AG10803 (cell line): Measurements from ENCODE around the gene SV2C.

Experiments
- DNase-seq: peaks from one replicate; pipeline ENCODE4 v3.0.0; 2010; ENCODE audit warnings: low read depth
- H3K4me3 ChIP-seq: 2 replicates; pipeline ENCODE4 v1.5.1; 2011; ENCODE audit warnings: mild to moderate bottlenecking, low read length, control low read depth
- CTCF ChIP-seq: conservative IDR thresholded peaks from 2 replicates; pipeline ENCODE4 v1.5.1; 2011; ENCODE audit warnings: mild to moderate bottlenecking, low read length, control low read depth, inconsistent platforms

SV2C gene

GRCh38 chr5:76134003-76134402, 50.8 kb downstream of the SV2C start:
- TF ChIP-seq CTCF = no peak
- DNase-seq = no peak
- H3K4me3 ChIP-seq = no peak overlapping the region

GRCh38 chr5:76134646-76135045, 51.5 kb downstream of the SV2C start:
- DNase-seq = no peak
- no peak overlapping the region for H3K4me3 ChIP-seq
- no peak for TF ChIP-seq CTCF

- DNase-seq = no peak
- no peak overlapping the region for H3K4me3 ChIP-seq
- no peak for TF ChIP-seq CTCF
Observed at GRCh38 chr5:76137887-76138542, 54.8 kb downstream of the SV2C start.

- no peak for DNase-seq
- no peak overlapping the region for H3K4me3 ChIP-seq
- no peak for TF ChIP-seq CTCF
Observed at GRCh38 chr5:76143884-76144283, 60.7 kb downstream of the SV2C start.

- no peak for DNase-seq
- no peak for TF ChIP-seq CTCF
Observed at GRCh38 chr5:76144513-76145274, 61.5 kb downstream of the SV2C start.

GRCh38 chr5:76145945-76146344, 62.8 kb downstream of the SV2C start:
- no peak; the same call in 1 of the 2 replicates for TF ChIP-seq CTCF
- DNase-seq = no peak

More at GRCh38 chr5:76144513-76145274, 61.5 kb downstream of the SV2C start:
- H3K4me3 ChIP-seq = no peak overlapping the region

GRCh38 chr5:76149636-76150035, 66.5 kb downstream of the SV2C start:
- no peak for TF ChIP-seq CTCF
- H3K4me3 ChIP-seq = no peak overlapping the region
- no peak for DNase-seq

More at GRCh38 chr5:76145945-76146344, 62.8 kb downstream of the SV2C start:
- H3K4me3 ChIP-seq = no peak overlapping the region
